K562 (cell line): ENCODE measurements around the gene IL6ST. TPM values are rescaled to one million over a fixed set of nuclear protein-coding genes. Genes with fewer than 3 reads are reported as not detected.

Experiments
- ATAC-seq: fragments of 200-7000 bp; cut with Tn5 transposase; 3 replicates; pipeline ENCODE4 v1.9.1; 2020; ENCODE audit warnings: moderate library complexity
- BruUV-seq: library from RNA; stranded (reverse); fragments of 400-500 nt; replicated peaks from 2 replicates; lab custom pipeline; 2021; lab: Mats Ljungman, UMichigan
- CTCF ChIA-PET: fragments of 300-600 bp; formaldehyde crosslinking; extraction: SDS; loops from one replicate; lab custom pipeline; 2021; ENCODE audit warnings: low intra/inter-chr PET ratio; lab: Yijun Ruan, JAX
- POLR2A ChIA-PET: fragments of 300-600, 350-650 bp; sonication (Branson Sonifier 250); formaldehyde crosslinking; extraction: SDS; loops from one replicate; lab custom pipeline; 2021; ENCODE audit warnings: antibody characterized with exemption, inconsistent platforms; lab: Yijun Ruan, JAX
- DNase-seq, 4 experiments: peaks; one replicate each; pipeline versions ENCODE4 v3.0.0 to v3.0.0-alpha.2; 2011 to 2018; ENCODE audit warnings: low spot score in 3 of 4, mixed read lengths in 3 of 4; ENCODE audit errors: extremely low read depth in 1 of 4
- FAIRE-seq: peaks from 2 replicates; lab custom pipeline; 2011; peaks lifted over from hg19 to GRCh38; lab: Jason Lieb, UNC
- H2AFZ ChIP-seq: 2 replicates; pipeline ENCODE4 v1.6.0; 2011; ENCODE audit warnings: low read depth, low read length, control low read depth, inconsistent platforms
- H3K27ac ChIP-seq: fragments of 200-600 bp; 3 replicates; pipeline ENCODE4 v1.8.0; 2011; ENCODE audit warnings: low read depth, mild to moderate bottlenecking, control low read depth, inconsistent platforms, low read length, moderate library complexity, mixed read lengths; ENCODE audit errors: extremely low read depth
- H3K27me3 ChIP-seq, 2 experiments: fragments of 300-600 bp in 1 of 2; 2 replicates in 1 of 2; 3 replicates in 1 of 2; pipeline versions ENCODE4 v1.6.0 to v1.8.0; 2011; ENCODE audit warnings: inconsistent platforms in 2 of 2, low read length in 2 of 2, mild to moderate bottlenecking in 1 of 2, mixed read lengths in 1 of 2, moderate library complexity in 1 of 2; ENCODE audit not compliant: control insufficient read depth in 2 of 2, insufficient read depth in 2 of 2
- H3K36me3 ChIP-seq: fragments of 300-600 bp; 3 replicates; pipeline ENCODE4 v1.8.0; 2011; ENCODE audit warnings: mild to moderate bottlenecking, low read length, inconsistent platforms; ENCODE audit not compliant: control insufficient read depth, insufficient read depth
- H3K4me1 ChIP-seq, 2 experiments: fragments of 200-600 bp in 1 of 2; replicated peaks in 1 of 2; 2 replicates in 1 of 2; 3 replicates in 1 of 2; pipeline versions ENCODE4 v1.5.1 to v1.8.0; 2011; ENCODE audit warnings: inconsistent platforms in 2 of 2, low read length in 2 of 2, mild to moderate bottlenecking in 1 of 2, mixed read lengths in 1 of 2, moderate library complexity in 1 of 2; ENCODE audit not compliant: control insufficient read depth in 2 of 2, insufficient read depth in 2 of 2
- H3K4me2 ChIP-seq: 2 replicates; pipeline ENCODE4 v1.6.1; 2011; ENCODE audit warnings: low read length, control low read depth, inconsistent platforms, mixed read lengths; ENCODE audit not compliant: insufficient read depth
- H3K4me3 ChIP-seq: fragments of 200-600 bp; sonication (generic), shearing (Covaris generic); 2 replicates; pipeline ENCODE4 v1.5.1; 2016; ENCODE audit warnings: control low read depth, inconsistent platforms
- H3K79me2 ChIP-seq: fragments of 200-600 bp; 3 replicates; pipeline ENCODE4 v1.8.0; 2011; ENCODE audit warnings: low read length, inconsistent platforms; ENCODE audit not compliant: control insufficient read depth, insufficient read depth
- H3K9ac ChIP-seq, 2 experiments: 2 replicates each; pipeline versions ENCODE4 v1.6.0 to v1.6.1; 2011; ENCODE audit warnings: low read depth in 2 of 2, low read length in 2 of 2, control low read depth in 1 of 2, inconsistent platforms in 1 of 2, mild to moderate bottlenecking in 1 of 2, mixed read lengths in 1 of 2; ENCODE audit not compliant: insufficient read depth in 1 of 2
- H3K9me1 ChIP-seq: one replicate; pipeline ENCODE4 v1.6.0; 2011; ENCODE audit warnings: inconsistent platforms, mild to moderate bottlenecking, low read length, moderate library complexity; ENCODE audit not compliant: control insufficient read depth, insufficient read depth
- H3K9me3 ChIP-seq: replicated peaks from 2 replicates; pipeline ENCODE4 v1.5.1; 2011; ENCODE audit warnings: low read depth, low read length, inconsistent platforms; ENCODE audit not compliant: control insufficient read depth, insufficient read depth
- H4K20me1 ChIP-seq: replicated peaks from 2 replicates; pipeline ENCODE4 v1.6.1; 2011; ENCODE audit warnings: low read length, inconsistent platforms, mixed read lengths; ENCODE audit not compliant: control insufficient read depth, insufficient read depth
- KDM5B ChIP-seq: fragments of 200-600 bp; sonication (generic); IDR thresholded peaks from 2 replicates; pipeline ENCODE4 v1.6.1; 2012; ENCODE audit warnings: low read depth, mild to moderate bottlenecking, moderate library complexity, low read length, control low read depth, inconsistent platforms; ENCODE audit not compliant: insufficient replicate concordance
- MIER1 ChIP-seq: fragments of 450-650 bp; IDR thresholded peaks from 2 replicates; pipeline ENCODE4 v1.6.1; 2016; ENCODE audit warnings: antibody characterized with exemption, mild to moderate bottlenecking, low read depth
- MXI1 ChIP-seq: IDR thresholded peaks from 2 replicates; pipeline ENCODE4 v1.6.1; 2011; ENCODE audit warnings: low read depth, mild to moderate bottlenecking, improper control_type of control experiment, low read length
- PHB2 ChIP-seq: fragments of 450-650 bp; IDR thresholded peaks from 2 replicates; pipeline ENCODE4 v1.6.1; 2017; ENCODE audit warnings: low read depth
- PTBP1 ChIP-seq: fragments of 200-400 bp; formaldehyde crosslinking; IDR thresholded peaks from 2 replicates; pipeline ENCODE4 v1.6.1; 2017; ENCODE audit warnings: low read depth, low read length
- RBM25 ChIP-seq: fragments of 200-400 bp; formaldehyde crosslinking; IDR thresholded peaks from 2 replicates; pipeline ENCODE4 v1.6.1; 2018; ENCODE audit warnings: low read length, low read depth, moderate library complexity; ENCODE audit not compliant: severe bottlenecking
- RBM34 ChIP-seq: fragments of 200-400 bp; formaldehyde crosslinking; IDR thresholded peaks from 2 replicates; pipeline ENCODE4 v1.6.1; 2018; ENCODE audit warnings: low read length, borderline replicate concordance; ENCODE audit not compliant: insufficient read depth
- TAL1 ChIP-seq: fragments of 450-650 bp; IDR thresholded peaks from 2 replicates; pipeline ENCODE4 v1.6.1; 2016; ENCODE audit warnings: mild to moderate bottlenecking
- WGBS: fragments of 100-300 bp; shearing (Covaris generic); methylation state at CpG from one replicate; pipeline ENCODE4 v1.1.6; 2016; ENCODE audit warnings: low coverage, mixed read lengths; ENCODE audit not compliant: insufficient coverage; ENCODE audit errors: missing lambda C conversion rate; 5-methylcytosine and 5-hydroxymethylcytosine counted together
- in situ Hi-C: fragments of 300-500 bp; cut with MboI; formaldehyde crosslinking; loops from 4 replicates; pipeline ENCODE4 v1.15.0; 2018; ENCODE audit warnings: inconsistent platforms, mixed read lengths
- intact Hi-C: fragments of 100-400 bp; cut with micrococcal nuclease; formaldehyde crosslinking; loops from 2 replicates; pipeline ENCODE4 v1.14.2; 2022
- polyA plus RNA-seq, 8 experiments: library from polyadenylated mRNA; depleted of rRNA in 4 of 8; stranded (reverse) in 5 of 8; unstranded in 3 of 8; fragments of >200 nt; fragmentation: Nextera tagmentation in 2 of 8; fragmentation: Illumina TruSeq in 1 of 8; extraction: Ambion mirVana in 2 of 8; extraction: Trizol in 1 of 8; gene quantifications; 2 replicates each; pipeline versions ENCODE4 v1.2.1 to v1.2.3, GENCODE V29; 2011 to 2014; ENCODE audit warnings: inconsistent platforms in 1 of 8, missing spikeins in 1 of 8
- total RNA-seq, 7 experiments: library from RNA; depleted of rRNA in 6 of 7; stranded (reverse); fragments of >200 nt in 6 of 7; fragmentation: Illumina TruSeq in 2 of 7; extraction: Trizol in 2 of 7; gene quantifications; 2 replicates each; pipeline versions ENCODE4 v1.2.1 to v1.2.3, GENCODE V29; 2011 to 2021; ENCODE audit warnings: low replicate concordance in 1 of 7

The IL6ST gene
- total and polyA plus RNA-seq, 9 of the 15 experiments (the other 6 are each of a cell fraction or from before 2014, with no cell fraction given) = 2.0 to 27.0 (median 7.9) TPM

GRCh38 chr5:55969956-55970355, 24.8 kb downstream of the IL6ST start:
- no peaks in the 10 kb centered on the region for H4K20me1 ChIP-seq
- TF ChIP-seq MIER1 = no peak
- TF ChIP-seq RBM34 = no peak
- TF ChIP-seq KDM5B = no peak
- TF ChIP-seq RBM25 = no peak
- TF ChIP-seq TAL1 = no peak
- TF ChIP-seq PHB2 = no peak
- TF ChIP-seq MXI1 = no peak
- no peak for TF ChIP-seq PTBP1
- intact Hi-C loops = no loop called here
- ChIA-PET POLR2A (interaction anchor here (0.8 to 1.2 kb wide), 3 partner anchors 9 to 18 kb away, joined by 3 to 4 read pairs (median 3); no protein-coding TSS in a partner anchor), CTCF (no interaction called here)
- no peak overlapping the region for H3K4me3 ChIP-seq
- no peak overlapping the region for H3K4me2 ChIP-seq
- no peaks in the 10 kb centered on the region for H3K9me1 ChIP-seq
- no peak for FAIRE-seq
- no peak overlapping the region for H3K9ac ChIP-seq
- 0 out of 3 replicates have a peak, but pooled peaks cover 4% of the 10 kb centered on the region for H3K79me2 ChIP-seq
- peaks cover 11% of the 10 kb centered on the region for H3K36me3 ChIP-seq
- no TSS peak for BruUV-seq
- H2AFZ ChIP-seq = no peak overlapping the region
- H3K4me1 ChIP-seq = no peaks in the 10 kb centered on the region
- WGBS = 38% methylated on average over 1 of the region's 1 CpG
- H3K9me3 ChIP-seq = no peaks in the 10 kb centered on the region
- ATAC-seq = no peak
- in situ Hi-C loops = no loop called here
- H3K27ac ChIP-seq = no peak overlapping the region
- no peak for DNase-seq
- no peaks in the 10 kb centered on the region for H3K27me3 ChIP-seq
